H1 (cell line): ENCODE measurements around the gene KIF26A. TPM values are rescaled to one million over a fixed set of nuclear protein-coding genes. Genes with fewer than 3 reads are reported as not detected.

Experiments
- BACH1 ChIP-seq: IDR thresholded peaks from 2 replicates; pipeline ENCODE4 v1.6.1; 2012; ENCODE audit warnings: low read length, improper control_type of control experiment
- CHD7 ChIP-seq: fragments of 300-600 bp; sonication (generic); IDR thresholded peaks from 2 replicates; pipeline ENCODE4 v1.7.1; 2012; ENCODE audit warnings: low read length, moderate library complexity, mild to moderate bottlenecking, inconsistent platforms; ENCODE audit not compliant: insufficient replicate concordance
- CTBP2 ChIP-seq: IDR thresholded peaks from 2 replicates; pipeline ENCODE4 v1.7.0; 2011; ENCODE audit warnings: borderline replicate concordance, mild to moderate bottlenecking, moderate library complexity, mixed read lengths, low read length; ENCODE audit not compliant: insufficient read depth, insufficient read length
- EZH2 ChIP-seq: fragments of 200-600 bp; sonication (generic); IDR thresholded peaks from 2 replicates; pipeline ENCODE4 v1.7.1; 2012; ENCODE audit warnings: low read depth, mild to moderate bottlenecking, moderate library complexity, low read length, inconsistent platforms; ENCODE audit not compliant: severe bottlenecking
- GTF2F1 ChIP-seq: IDR thresholded peaks from 2 replicates; pipeline ENCODE4 v1.6.1; 2012; ENCODE audit warnings: low read depth, low read length, improper control_type of control experiment, borderline replicate concordance
- NANOG ChIP-seq: IDR thresholded peaks from 2 replicates; pipeline ENCODE4 v1.6.1; 2011; ENCODE audit warnings: low read length, low read depth, mild to moderate bottlenecking, inconsistent platforms; ENCODE audit not compliant: insufficient read depth, poor library complexity, severe bottlenecking
- RNF2 ChIP-seq: fragments of 200-900, 300-1000 bp; sonication (generic); IDR thresholded peaks from 2 replicates; pipeline ENCODE4 v1.7.1; 2016; ENCODE audit warnings: borderline replicate concordance, low read depth, mild to moderate bottlenecking, antibody characterized with exemption, low read length; ENCODE audit not compliant: poor library complexity, severe bottlenecking; ENCODE audit errors: missing control alignments
- RXRA ChIP-seq: IDR thresholded peaks from 2 replicates; pipeline ENCODE4 v1.6.1; 2011; ENCODE audit warnings: low read depth, mild to moderate bottlenecking, low read length, moderate library complexity; ENCODE audit not compliant: insufficient read depth
- TCF12 ChIP-seq: IDR thresholded peaks from 2 replicates; pipeline ENCODE4 v1.6.1; 2011; ENCODE audit warnings: low read depth, mild to moderate bottlenecking, low read length
- polyA plus RNA-seq, 7 experiments: library from polyadenylated mRNA; depleted of rRNA in 3 of 7; stranded (reverse) in 5 of 7; unstranded in 2 of 7; fragments of >200 nt in 5 of 7; fragments of 200-250 nt in 2 of 7; gene quantifications; 1 replicate in 5 of 7; 2 replicates in 1 of 7; 4 replicates in 1 of 7; pipeline versions ENCODE4 v1.2.1 to v1.2.3, GENCODE V29; 2011 to 2013; ENCODE audit warnings: missing spikeins in 2 of 7, mixed read lengths in 2 of 7
- total RNA-seq: library from RNA; stranded (reverse); fragmentation: NEBNext Ultra II Directional; extraction: Animal tissue kit (Norgen Biotek cat#: 25700); gene quantifications from 2 replicates; pipeline ENCODE4 v1.2.1, GENCODE V29; 2021

The KIF26A gene
- total and polyA plus RNA-seq, 2 of the 8 experiments (the other 6 are each of a cell fraction or from before 2014, with no cell fraction given), result 11.5 to 41.6 TPM

DNA sequence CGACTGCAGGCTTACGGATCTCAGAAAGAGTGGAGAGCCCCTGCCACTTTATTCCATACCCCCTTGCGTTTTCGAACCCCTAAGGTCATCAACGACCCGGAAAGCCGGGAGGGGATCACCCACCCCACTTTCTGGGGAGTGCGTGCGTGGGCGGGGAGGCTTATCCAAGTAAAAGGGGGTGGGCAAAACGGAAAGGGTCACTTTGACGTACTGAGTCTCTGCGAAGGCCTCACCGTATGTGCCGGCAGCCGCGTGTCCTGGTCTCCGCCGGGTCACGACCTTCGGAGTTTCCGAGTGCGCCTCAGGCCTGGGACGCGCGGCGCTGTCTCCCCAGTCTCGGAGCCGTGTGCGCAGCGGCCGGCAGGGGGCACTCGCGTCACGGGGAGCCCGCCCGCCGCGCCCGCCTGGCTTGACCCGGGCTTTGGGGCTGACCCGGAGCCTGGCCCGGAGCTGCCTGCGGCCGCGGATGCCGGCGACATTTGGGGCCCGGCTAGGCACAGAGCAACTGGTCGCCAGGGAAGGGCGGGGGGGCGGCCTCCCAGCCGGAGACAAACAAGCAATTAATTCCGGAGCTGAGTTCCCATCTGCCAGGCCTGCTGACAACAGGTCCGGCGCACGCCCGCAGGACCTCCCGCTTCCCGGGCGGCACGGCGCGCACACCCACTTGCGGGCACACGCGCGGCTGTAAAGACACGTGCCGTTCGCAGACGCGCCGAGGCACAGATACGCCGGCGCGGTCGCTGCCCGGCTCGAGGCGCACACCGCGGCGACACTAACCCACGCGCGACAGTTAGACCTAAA, 890 bp upstream of the KIF26A start (continued):
- TF ChIP-seq BACH1, result peak; percentile 69
- TF ChIP-seq TCF12, result 0 out of 2 replicates have a peak, but pooled peaks have one; percentile 8
- no peak for TF ChIP-seq CHD7
- peak; percentile 12 for TF ChIP-seq RNF2
- TF ChIP-seq NANOG, result peak; percentile 21
- TF ChIP-seq CTBP2, result peak; percentile 63
- no peak for TF ChIP-seq RXRA
- TF ChIP-seq GTF2F1, result no peak
- peak; percentile 77 for TF ChIP-seq EZH2
